Keratinocyte (primary cell): ENCODE results near the gene VPS13D. TPM values are rescaled to one million over a fixed set of nuclear protein-coding genes. Genes with fewer than 3 reads are reported as not detected.

Source experiments
- DNase-seq: peaks from one replicate; pipeline ENCODE4 v3.0.0-alpha.2; 2011; ENCODE audit warnings: low read depth, missing footprints, low spot score
- FAIRE-seq: peaks from 2 replicates; lab custom pipeline; 2011; peaks lifted over from hg19 to GRCh38; lab: Jason Lieb, UNC
- H2AFZ ChIP-seq: 2 replicates; pipeline ENCODE4 v1.6.0; 2012; ENCODE audit warnings: low read length, control low read depth, inconsistent platforms; ENCODE audit not compliant: control insufficient read depth
- H3K27ac ChIP-seq: 2 replicates; pipeline ENCODE4 v1.5.1; 2011; ENCODE audit warnings: low read length; ENCODE audit not compliant: control insufficient read depth, insufficient read depth
- H3K27me3 ChIP-seq: 3 replicates; pipeline ENCODE4 v1.6.0; 2011; ENCODE audit warnings: low read length; ENCODE audit not compliant: control insufficient read depth, insufficient read depth; ENCODE audit errors: extremely low read depth
- H3K36me3 ChIP-seq, 2 experiments: 2 replicates in 1 of 2; 3 replicates in 1 of 2; pipeline ENCODE4 v1.5.1; 2011; ENCODE audit warnings: low read length in 2 of 2, mild to moderate bottlenecking in 1 of 2; ENCODE audit not compliant: control insufficient read depth in 2 of 2, insufficient read depth in 2 of 2; ENCODE audit errors: extremely low read depth in 1 of 2
- H3K4me1 ChIP-seq: 3 replicates; pipeline ENCODE4 v1.5.1; 2011; ENCODE audit warnings: low read length; ENCODE audit not compliant: control insufficient read depth, insufficient read depth; ENCODE audit errors: extremely low read depth
- H3K4me2 ChIP-seq: 3 replicates; pipeline ENCODE4 v1.6.0; 2011; ENCODE audit warnings: low read depth, low read length; ENCODE audit not compliant: control insufficient read depth, insufficient read depth; ENCODE audit errors: extremely low read depth
- H3K4me3 ChIP-seq, 3 experiments: fragments of 200-600 bp in 1 of 3; sonication (generic) in 1 of 3; 2 replicates in 2 of 3; 3 replicates in 1 of 3; pipeline ENCODE4 v1.5.1; 2011 to 2016; ENCODE audit warnings: low read length in 3 of 3, mild to moderate bottlenecking in 3 of 3, control low read depth in 2 of 3, inconsistent platforms in 1 of 3, low read depth in 1 of 3, mixed read lengths in 1 of 3, mixed run types in 1 of 3, moderate library complexity in 1 of 3; ENCODE audit not compliant: control insufficient read depth in 2 of 3, insufficient read depth in 2 of 3; ENCODE audit errors: extremely low read depth in 1 of 3
- H3K79me2 ChIP-seq: 2 replicates; pipeline ENCODE4 v1.6.0; 2012; ENCODE audit warnings: low read length; ENCODE audit not compliant: control insufficient read depth, insufficient read depth
- H3K9ac ChIP-seq: 3 replicates; pipeline ENCODE4 v1.6.0; 2011; ENCODE audit warnings: low read length; ENCODE audit not compliant: control insufficient read depth, insufficient read depth; ENCODE audit errors: extremely low read depth
- H3K9me1 ChIP-seq: 3 replicates; pipeline ENCODE4 v1.6.0; 2011; ENCODE audit warnings: low read length; ENCODE audit not compliant: control insufficient read depth, insufficient read depth; ENCODE audit errors: extremely low read depth
- H3K9me3 ChIP-seq: 2 replicates; pipeline ENCODE4 v1.5.1; 2012; ENCODE audit warnings: low read depth, low read length; ENCODE audit not compliant: control insufficient read depth
- H4K20me1 ChIP-seq: 3 replicates; pipeline ENCODE4 v1.6.0; 2011; ENCODE audit warnings: low read length; ENCODE audit not compliant: control insufficient read depth, insufficient read depth; ENCODE audit errors: extremely low read depth
- CTCF ChIP-seq, 3 experiments: IDR thresholded peaks in 1 of 3; conservative IDR thresholded peaks in 1 of 3; optimal IDR thresholded peaks in 1 of 3; 2 replicates in 2 of 3; 3 replicates in 1 of 3; pipeline versions ENCODE3 to v1.5.1; 2011; ENCODE audit warnings: low read length in 3 of 3, mild to moderate bottlenecking in 3 of 3, moderate library complexity in 2 of 3, control low read depth in 1 of 3, inconsistent platforms in 1 of 3; ENCODE audit not compliant: insufficient read depth in 2 of 3; ENCODE audit errors: extremely low read depth in 1 of 3
- EZH2 ChIP-seq: IDR thresholded peaks from one replicate; pipeline ENCODE4 v1.6.1; 2012; ENCODE audit warnings: inconsistent platforms, mild to moderate bottlenecking, low read length, moderate library complexity
- dilution Hi-C: fragments of 300-500 bp; cut with MboI; formaldehyde crosslinking; loops from one replicate; pipeline ENCODE4 v1.7.0; 2020; ENCODE audit warnings: low sequenced_read_pairs; ENCODE audit not compliant: extremely low pct_ligation_motif_present
- polyA plus RNA-seq, 5 experiments: library from polyadenylated mRNA; depleted of rRNA in 3 of 5; stranded (reverse) in 3 of 5; stranded (forward) in 1 of 5; unstranded in 1 of 5; fragments of >200 nt; gene quantifications; 1 replicate in 1 of 5; 2 replicates in 3 of 5; 3 replicates in 1 of 5; pipeline versions ENCODE4 v1.2.1 to v1.2.3, GENCODE V29; 2011 to 2012; ENCODE audit warnings: missing spikeins in 2 of 5, low read depth in 1 of 5, low replicate concordance in 1 of 5

Gene VPS13D
- polyA plus RNA-seq, 1 donor (not counting 4 experiments of a cell fraction or from before 2014, with no cell fraction given) = 19.0 TPM

DNA sequence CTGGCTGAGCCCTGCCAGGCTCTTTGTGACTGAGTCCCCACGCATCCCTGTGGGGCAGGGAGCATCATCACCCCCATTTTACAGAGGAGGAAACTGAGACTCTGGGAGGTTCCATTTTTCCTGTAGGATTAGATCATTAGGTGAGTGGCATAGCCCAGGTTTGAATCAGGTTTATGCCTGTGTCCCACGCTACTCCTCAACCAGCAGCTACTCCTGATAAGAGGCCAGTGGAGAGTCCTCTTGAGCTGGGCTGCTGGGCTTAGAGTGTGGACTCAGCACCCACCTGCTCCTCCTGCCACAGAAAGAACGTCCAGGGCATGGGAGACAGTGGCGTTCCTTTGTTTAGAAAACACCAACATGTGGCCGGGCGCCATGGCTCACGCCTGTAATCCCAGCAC is 32.3 kb upstream of the VPS13D start:
- H3K36me3 ChIP-seq = no peaks in the 10 kb centered on the region
- no peaks in the 10 kb centered on the region for H3K9me3 ChIP-seq
- dilution Hi-C loops = no loop called here
- no peak overlapping the region for H3K27ac ChIP-seq
- H3K27me3 ChIP-seq = peaks cover 2% of the 10 kb centered on the region
- TF ChIP-seq CTCF (optimal IDR thresholded peaks at IDR 0.05 in 1 of 3, IDR thresholded peaks at IDR 0.05 in 1 of 3, conservative IDR thresholded peaks at IDR 0.05 in 1 of 3; ENCODE audit: extremely low read depth in 1 of 3, insufficient read depth in 2 of 3, low read length in 3 of 3) = no peak
- TF ChIP-seq EZH2 = no peak
- FAIRE-seq = no peak
- H3K4me3 ChIP-seq = no peak overlapping the region
- DNase-seq = no peak
- H4K20me1 ChIP-seq = no peaks in the 10 kb centered on the region
- no peak overlapping the region for H2AFZ ChIP-seq
- H3K4me2 ChIP-seq = no peak overlapping the region
- H3K9ac ChIP-seq = no peak overlapping the region
- H3K79me2 ChIP-seq = no peaks in the 10 kb centered on the region
- H3K4me1 ChIP-seq = no peaks in the 10 kb centered on the region
- H3K9me1 ChIP-seq = no peaks in the 10 kb centered on the region

DNA sequence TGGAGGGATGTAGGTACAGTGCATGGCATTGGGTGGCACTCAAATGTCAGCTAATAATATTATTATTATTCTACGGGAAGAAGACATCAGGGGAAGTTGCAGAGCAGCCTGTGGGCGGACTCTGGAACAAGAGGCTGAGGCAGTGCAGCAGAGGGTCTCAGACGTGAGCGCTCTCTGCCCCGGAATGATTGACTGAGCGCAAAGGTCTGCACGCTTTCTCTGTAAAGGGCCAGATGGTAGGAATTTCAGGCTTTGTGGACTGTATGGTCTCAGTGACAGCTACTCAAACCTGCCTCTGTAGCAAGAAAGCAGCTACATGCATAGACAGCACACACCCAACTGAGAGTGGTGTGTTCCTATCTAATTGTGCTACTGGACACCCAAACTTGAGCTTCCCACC is 29.6 kb upstream of the VPS13D start:
- dilution Hi-C loops = no loop called here
- Histone ChIP-seq H2AFZ (no peak overlapping the region), H4K20me1 (no peaks in the 10 kb centered on the region), H3K27me3 (no peaks in the 10 kb centered on the region), H3K4me1 (no peaks in the 10 kb centered on the region), H3K27ac (no peak overlapping the region), H3K4me2 (no peak overlapping the region), H3K36me3 (no peaks in the 10 kb centered on the region), H3K79me2 (no peaks in the 10 kb centered on the region), H3K9me3 (no peaks in the 10 kb centered on the region), H3K9me1 (no peaks in the 10 kb centered on the region), H3K4me3 (no peak overlapping the region), H3K9ac (no peak overlapping the region)
- no peak for FAIRE-seq
- TF ChIP-seq CTCF (optimal IDR thresholded peaks at IDR 0.05 in 1 of 3, IDR thresholded peaks at IDR 0.05 in 1 of 3, conservative IDR thresholded peaks at IDR 0.05 in 1 of 3; ENCODE audit: extremely low read depth in 1 of 3, insufficient read depth in 2 of 3, low read length in 3 of 3) = no peak
- TF ChIP-seq EZH2 = no peak
- no peak for DNase-seq
